Measurements from ENCODE around the gene GALNT18. TPM values are rescaled to one million over a fixed set of nuclear protein-coding genes. Genes with fewer than 3 reads are reported as not detected.

Gene GALNT18
- total and polyA plus RNA-seq, 2 of the 4 experiments (the other 2 are of a cell fraction) = 9.5 to 11.3 TPM

DNA sequence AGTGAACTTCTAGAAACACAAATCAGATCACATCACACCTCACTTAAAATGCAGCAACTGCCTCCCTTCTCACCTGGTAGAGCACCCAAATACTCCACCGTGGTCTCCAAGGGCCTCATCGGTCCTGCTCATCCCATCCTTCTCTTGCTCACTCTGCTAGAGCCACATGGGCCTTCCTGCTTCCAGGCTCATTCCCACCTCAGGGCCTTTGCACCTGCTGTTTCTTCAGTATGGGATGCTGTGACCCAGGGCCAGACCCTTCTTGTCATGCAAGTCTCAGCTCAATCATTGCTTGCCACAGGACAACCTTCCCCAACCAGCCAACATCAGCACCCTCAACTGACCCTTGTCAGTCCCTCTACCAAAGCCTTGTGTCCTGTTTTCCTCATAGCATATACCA lies 124.9 kb downstream of the GALNT18 start:
- no peak overlapping the region for H3K27ac ChIP-seq (ENCODE audit: insufficient read depth, low read length)
- ChIA-PET CTCF (no interaction called here), POLR2A (ENCODE audit: unreplicated experiment) (no interaction called here)
- no peak overlapping the region for H2AK5ac ChIP-seq (ENCODE audit: low read depth, low read length)
- H3K4me3 ChIP-seq (ENCODE audit: insufficient read depth, low read depth, low read length) = no peak overlapping the region
- peaks cover 4% of the 10 kb centered on the region for H3K27me3 ChIP-seq (ENCODE audit: control insufficient read depth, insufficient read depth, low read length)
- TF ChIP-seq, protein P1, sequence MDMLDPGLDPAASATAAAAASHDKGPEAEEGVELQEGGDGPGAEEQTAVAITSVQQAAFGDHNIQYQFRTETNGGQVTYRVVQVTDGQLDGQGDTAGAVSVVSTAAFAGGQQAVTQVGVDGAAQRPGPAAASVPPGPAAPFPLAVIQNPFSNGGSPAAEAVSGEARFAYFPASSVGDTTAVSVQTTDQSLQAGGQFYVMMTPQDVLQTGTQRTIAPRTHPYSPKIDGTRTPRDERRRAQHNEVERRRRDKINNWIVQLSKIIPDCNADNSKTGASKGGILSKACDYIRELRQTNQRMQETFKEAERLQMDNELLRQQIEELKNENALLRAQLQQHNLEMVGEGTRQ (IDR thresholded peaks at IDR 0.05; ENCODE audit: low read depth, low read length) = no peak
- TF ChIP-seq MAFK (IDR thresholded peaks at IDR 0.05; ENCODE audit: low read depth, low read length) (no peak), MAZ (IDR thresholded peaks at IDR 0.05; ENCODE audit: borderline replicate concordance, low read depth, low read length) (no peak), RCOR1 (IDR thresholded peaks at IDR 0.05; ENCODE audit: insufficient replicate concordance, low read length) (no peak), CHD1 (IDR thresholded peaks at IDR 0.05; ENCODE audit: low read depth, low read length) (no peak), SMC3 (IDR thresholded peaks at IDR 0.05; ENCODE audit: low read depth, low read length) (no peak), FOS (IDR thresholded peaks at IDR 0.05; ENCODE audit: low read depth, low read length) (no peak), RAD21 (IDR thresholded peaks at IDR 0.05; ENCODE audit: low read length) (no peak)
- TF ChIP-seq, protein P2, sequence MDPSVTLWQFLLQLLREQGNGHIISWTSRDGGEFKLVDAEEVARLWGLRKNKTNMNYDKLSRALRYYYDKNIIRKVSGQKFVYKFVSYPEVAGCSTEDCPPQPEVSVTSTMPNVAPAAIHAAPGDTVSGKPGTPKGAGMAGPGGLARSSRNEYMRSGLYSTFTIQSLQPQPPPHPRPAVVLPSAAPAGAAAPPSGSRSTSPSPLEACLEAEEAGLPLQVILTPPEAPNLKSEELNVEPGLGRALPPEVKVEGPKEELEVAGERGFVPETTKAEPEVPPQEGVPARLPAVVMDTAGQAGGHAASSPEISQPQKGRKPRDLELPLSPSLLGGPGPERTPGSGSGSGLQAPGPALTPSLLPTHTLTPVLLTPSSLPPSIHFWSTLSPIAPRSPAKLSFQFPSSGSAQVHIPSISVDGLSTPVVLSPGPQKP (IDR thresholded peaks at IDR 0.05; ENCODE audit: borderline replicate concordance, low read depth, low read length) = no peak
- TF ChIP-seq, protein P3, sequence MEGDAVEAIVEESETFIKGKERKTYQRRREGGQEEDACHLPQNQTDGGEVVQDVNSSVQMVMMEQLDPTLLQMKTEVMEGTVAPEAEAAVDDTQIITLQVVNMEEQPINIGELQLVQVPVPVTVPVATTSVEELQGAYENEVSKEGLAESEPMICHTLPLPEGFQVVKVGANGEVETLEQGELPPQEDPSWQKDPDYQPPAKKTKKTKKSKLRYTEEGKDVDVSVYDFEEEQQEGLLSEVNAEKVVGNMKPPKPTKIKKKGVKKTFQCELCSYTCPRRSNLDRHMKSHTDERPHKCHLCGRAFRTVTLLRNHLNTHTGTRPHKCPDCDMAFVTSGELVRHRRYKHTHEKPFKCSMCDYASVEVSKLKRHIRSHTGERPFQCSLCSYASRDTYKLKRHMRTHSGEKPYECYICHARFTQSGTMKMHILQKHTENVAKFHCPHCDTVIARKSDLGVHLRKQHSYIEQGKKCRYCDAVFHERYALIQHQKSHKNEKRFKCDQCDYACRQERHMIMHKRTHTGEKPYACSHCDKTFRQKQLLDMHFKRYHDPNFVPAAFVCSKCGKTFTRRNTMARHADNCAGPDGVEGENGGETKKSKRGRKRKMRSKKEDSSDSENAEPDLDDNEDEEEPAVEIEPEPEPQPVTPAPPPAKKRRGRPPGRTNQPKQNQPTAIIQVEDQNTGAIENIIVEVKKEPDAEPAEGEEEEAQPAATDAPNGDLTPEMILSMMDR (conservative IDR thresholded peaks at IDR 0.05; ENCODE audit: low read depth, low read length) = no peak
- in situ Hi-C loops (cut with MboI; ENCODE audit: low sequenced_read_pairs) (no loop called here), dilution Hi-C loops (cut with HindIII; ENCODE audit: low sequenced_read_pairs, unreplicated experiment) (no loop called here), intact Hi-C loops (cut with micrococcal nuclease) (no loop called here)
- no peak overlapping the region for H2AFZ ChIP-seq (replicated peaks; ENCODE audit: low read length, poor library complexity)
- no peak overlapping the region for H2AK9ac ChIP-seq (replicated peaks; ENCODE audit: low read depth, low read length, poor library complexity)
- H3K4me2 ChIP-seq (ENCODE audit: low read depth, low read length) = no peak overlapping the region
- H3K4me1 ChIP-seq (ENCODE audit: control insufficient read depth, insufficient read depth, low read length) = no peaks in the 10 kb centered on the region
- no peak overlapping the region for H4K91ac ChIP-seq (ENCODE audit: insufficient read depth, low read depth, low read length)
- H3K9ac ChIP-seq (ENCODE audit: low read depth, low read length) = no peak overlapping the region
- H4K8ac ChIP-seq (ENCODE audit: low read depth in 2 of 2, low read length in 2 of 2) = no peak overlapping the region
- H2BK120ac ChIP-seq (ENCODE audit: low read depth, low read length) = no peak overlapping the region
- ATAC-seq (ENCODE audit: low read depth) (no peak), DNase-seq (no peak)
- no peak overlapping the region for H3K4ac ChIP-seq (ENCODE audit: low read depth, low read length)
- no TSS peak for BruUV-seq (replicated peaks)
- H3K9me3 ChIP-seq (ENCODE audit: control insufficient read depth, insufficient read depth, low read length) = no peaks in the 10 kb centered on the region
- no peaks in the 10 kb centered on the region for H3K9me1 ChIP-seq (ENCODE audit: insufficient read depth, low read length)
- no peaks in the 10 kb centered on the region for H3K79me1 ChIP-seq (ENCODE audit: low read depth in 1 of 2, low read length in 2 of 2)
- no peak overlapping the region for H2BK20ac ChIP-seq (ENCODE audit: low read depth, low read length)
- H2BK5ac ChIP-seq (ENCODE audit: low read depth, low read length, poor library complexity, severe bottlenecking) = no peak overlapping the region
- H3K23ac ChIP-seq (ENCODE audit: low read depth, low read length) = no peak overlapping the region
- H2BK15ac ChIP-seq (ENCODE audit: low read depth, low read length) = no peak overlapping the region
- H3K18ac ChIP-seq (ENCODE audit: low read depth, low read length) = no peak overlapping the region
- 86% methylated on average over 2 of the region's 2 CpGs; no CpG with 5 or more reads in 1 of the 2 experiments for WGBS, 2 experiments (ENCODE audit: extremely low coverage in 2 of 2, insufficient read length in 1 of 2)
- no peaks in the 10 kb centered on the region for H3K36me3 ChIP-seq (ENCODE audit: control insufficient read depth, insufficient read depth, low read length)
- no peak overlapping the region for H4K5ac ChIP-seq (ENCODE audit: low read depth, low read length)
- H4K20me1 ChIP-seq (ENCODE audit: insufficient read depth, low read length) = no peaks in the 10 kb centered on the region
- H3K14ac ChIP-seq (replicated peaks; ENCODE audit: low read depth, low read length) = no peak overlapping the region
- H3K56ac ChIP-seq (ENCODE audit: extremely low read depth, insufficient read depth, low read length) = no peak overlapping the region

Data from IMR-90 (cell line).